Astrocyte (in vitro differentiated cells and primary cell): ENCODE measurements around the gene SVEP1. TPM values are rescaled to one million over a fixed set of nuclear protein-coding genes. Genes with fewer than 3 reads are reported as not detected.

ENCODE experiments used
- DNase-seq: peaks from one replicate; pipeline ENCODE4 v3.0.0-alpha.2; 2010; ENCODE audit warnings: low read depth
- FAIRE-seq: peaks from 2 replicates; lab custom pipeline; 2011; peaks lifted over from hg19 to GRCh38; lab: Jason Lieb, UNC
- H2AFZ ChIP-seq: 2 replicates; pipeline ENCODE4 v1.6.0; 2012; ENCODE audit warnings: low read depth, low read length, inconsistent platforms
- H3K27ac ChIP-seq: 2 replicates; pipeline ENCODE4 v1.5.1; 2011; ENCODE audit warnings: low read depth, low read length, inconsistent platforms
- H3K27me3 ChIP-seq: 2 replicates; pipeline ENCODE4 v1.6.0; 2011; ENCODE audit warnings: low read length, inconsistent platforms; ENCODE audit not compliant: insufficient read depth
- H3K36me3 ChIP-seq: 2 replicates; pipeline ENCODE4 v1.5.1; 2011; ENCODE audit warnings: low read length, inconsistent platforms; ENCODE audit not compliant: insufficient read depth
- H3K4me1 ChIP-seq: 2 replicates; pipeline ENCODE4 v1.5.1; 2011; ENCODE audit warnings: low read length, inconsistent platforms; ENCODE audit not compliant: insufficient read depth
- H3K4me2 ChIP-seq: 2 replicates; pipeline ENCODE4 v1.6.0; 2012; ENCODE audit warnings: low read length, inconsistent platforms
- H3K4me3 ChIP-seq: 2 replicates; pipeline ENCODE4 v1.5.1; 2011; ENCODE audit warnings: low read depth, mild to moderate bottlenecking, low read length, inconsistent platforms; ENCODE audit not compliant: insufficient read depth
- H3K79me2 ChIP-seq: 2 replicates; pipeline ENCODE4 v1.6.0; 2012; ENCODE audit warnings: mild to moderate bottlenecking, low read length, inconsistent platforms; ENCODE audit not compliant: insufficient read depth
- H3K9ac ChIP-seq: 2 replicates; pipeline ENCODE4 v1.6.0; 2012; ENCODE audit warnings: mild to moderate bottlenecking, low read length, inconsistent platforms
- H3K9me3 ChIP-seq: 2 replicates; pipeline ENCODE4 v1.5.1; 2012; ENCODE audit warnings: low read depth, mild to moderate bottlenecking, low read length, inconsistent platforms; ENCODE audit not compliant: insufficient read depth
- H4K20me1 ChIP-seq: 2 replicates; pipeline ENCODE4 v1.6.0; 2012; ENCODE audit warnings: low read length, inconsistent platforms; ENCODE audit not compliant: insufficient read depth
- H3K27ac Mint-ChIP-seq: one replicate; pipeline ENCODE4 v1.8.0; 2021; ENCODE audit warnings: mild to moderate bottlenecking, mixed read lengths; ENCODE audit not compliant: unreplicated experiment
- H3K27me3 Mint-ChIP-seq: one replicate; pipeline ENCODE4 v1.8.0; 2021; ENCODE audit warnings: low read depth, mixed read lengths; ENCODE audit not compliant: unreplicated experiment
- H3K36me3 Mint-ChIP-seq: one replicate; pipeline ENCODE4 v1.8.0; 2021; ENCODE audit warnings: low read depth, mixed read lengths; ENCODE audit not compliant: unreplicated experiment
- H3K4me1 Mint-ChIP-seq: one replicate; pipeline ENCODE4 v1.8.0; 2021; ENCODE audit warnings: low read depth, mixed read lengths; ENCODE audit not compliant: unreplicated experiment
- H3K4me3 Mint-ChIP-seq: one replicate; pipeline ENCODE4 v1.8.0; 2021; ENCODE audit warnings: mild to moderate bottlenecking, moderate library complexity, mixed read lengths; ENCODE audit not compliant: unreplicated experiment
- H3K9me3 Mint-ChIP-seq: one replicate; pipeline ENCODE4 v1.8.0; 2021; ENCODE audit warnings: mild to moderate bottlenecking, mixed read lengths; ENCODE audit not compliant: unreplicated experiment
- CTCF ChIP-seq: IDR thresholded peaks from 2 replicates; pipeline ENCODE4 v1.5.1; 2011; ENCODE audit warnings: low read depth, mild to moderate bottlenecking, inconsistent platforms, low read length, moderate library complexity; ENCODE audit not compliant: insufficient read depth
- EZH2 ChIP-seq: IDR thresholded peaks from 2 replicates; pipeline ENCODE4 v1.6.1; 2012; ENCODE audit warnings: mild to moderate bottlenecking, low read length, inconsistent platforms; ENCODE audit not compliant: insufficient read depth
- total RNA-seq: library from RNA; stranded (reverse); gene quantifications from 2 replicates; pipeline ENCODE4 v1.2.1, GENCODE V29; 2021

SVEP1 gene
- total RNA-seq, 1 donor from 2014 or later: 1.1 TPM

DNA sequence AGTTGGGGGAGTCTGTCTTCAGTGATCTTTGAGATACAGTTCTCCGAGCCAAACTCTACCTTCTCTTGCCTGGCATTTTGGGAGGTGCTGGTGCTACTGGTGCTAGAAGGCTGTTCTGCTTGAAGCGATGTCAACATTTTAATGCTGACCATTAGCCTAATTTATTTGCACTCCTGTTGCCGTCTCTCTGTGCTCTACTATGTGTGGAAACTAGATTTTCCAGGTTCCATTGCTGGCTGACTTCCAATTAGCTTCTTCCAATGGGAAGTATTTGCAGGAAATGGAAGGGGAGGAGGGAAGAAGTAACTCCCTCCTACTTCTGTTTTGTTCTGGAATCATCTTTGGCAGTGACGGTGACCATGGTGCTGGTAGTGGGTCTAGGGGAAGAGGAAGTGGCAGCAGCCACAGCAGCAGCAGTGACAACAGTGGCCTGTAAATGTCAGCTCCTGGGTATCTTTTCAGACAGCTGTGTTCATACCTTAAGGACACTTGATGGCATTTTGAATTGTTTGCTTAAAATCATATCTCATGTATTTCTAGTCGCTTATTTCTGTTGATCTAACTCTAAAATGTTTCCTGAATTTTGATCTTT is 249.8 kb downstream of the SVEP1 start:
- H3K27me3 Mint-ChIP-seq: peaks cover 2% of the 10 kb centered on the region
- no peaks in the 10 kb centered on the region for H3K9me3 Mint-ChIP-seq
- H3K36me3 Mint-ChIP-seq: no peaks in the 10 kb centered on the region
- no peaks in the 10 kb centered on the region for H3K9me3 ChIP-seq
- H2AFZ ChIP-seq: no peak overlapping the region
- no peak overlapping the region for H3K4me2 ChIP-seq
- H3K79me2 ChIP-seq: no peaks in the 10 kb centered on the region
- H3K4me3 Mint-ChIP-seq: no peak overlapping the region
- FAIRE-seq: no peak
- no peaks in the 10 kb centered on the region for H3K27me3 ChIP-seq
- TF ChIP-seq EZH2 (no peak), CTCF (no peak)
- no peaks in the 10 kb centered on the region for H3K36me3 ChIP-seq
- H3K4me1 Mint-ChIP-seq: no peaks in the 10 kb centered on the region
- no peak for DNase-seq
- no peak overlapping the region for H3K4me3 ChIP-seq
- no peaks in the 10 kb centered on the region for H3K4me1 ChIP-seq
- no peak overlapping the region for H3K27ac ChIP-seq
- no peak overlapping the region for H3K9ac ChIP-seq
- H3K27ac Mint-ChIP-seq: no peak overlapping the region
- no peaks in the 10 kb centered on the region for H4K20me1 ChIP-seq

DNA sequence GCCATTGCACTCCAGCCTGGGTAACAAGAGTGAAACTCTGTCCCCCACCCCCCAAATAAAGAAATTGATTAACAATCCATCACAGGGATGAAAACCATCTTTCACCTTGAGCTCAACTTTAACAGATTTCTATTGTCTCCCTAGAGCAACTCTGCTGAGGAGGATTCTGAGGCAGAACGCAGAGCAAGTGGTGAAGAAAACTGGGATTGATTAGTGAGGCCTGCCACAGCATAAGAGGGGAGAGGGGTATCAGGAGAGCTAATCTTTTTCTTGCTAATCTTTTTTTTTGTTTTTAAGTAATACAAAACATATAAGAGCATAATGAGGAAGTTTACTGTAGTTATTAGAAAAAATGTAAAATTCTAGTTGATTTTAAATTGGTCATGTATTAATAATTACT is 250.8 kb downstream of the SVEP1 start:
- H3K4me1 Mint-ChIP-seq: no peaks in the 10 kb centered on the region
- TF ChIP-seq CTCF: no peak
- no peak for TF ChIP-seq EZH2
- DNase-seq (no peak), FAIRE-seq (no peak)
- H3K36me3 ChIP-seq: no peaks in the 10 kb centered on the region
- H3K9me3 ChIP-seq: no peaks in the 10 kb centered on the region
- no peak overlapping the region for H3K4me3 ChIP-seq
- H3K27me3 ChIP-seq: no peaks in the 10 kb centered on the region
- H2AFZ ChIP-seq: no peak overlapping the region
- no peaks in the 10 kb centered on the region for H3K79me2 ChIP-seq
- H3K4me2 ChIP-seq: no peak overlapping the region
- H3K27me3 Mint-ChIP-seq: peaks cover 2% of the 10 kb centered on the region
- H4K20me1 ChIP-seq: no peaks in the 10 kb centered on the region
- H3K36me3 Mint-ChIP-seq: no peaks in the 10 kb centered on the region
- no peaks in the 10 kb centered on the region for H3K9me3 Mint-ChIP-seq
- no peak overlapping the region for H3K27ac ChIP-seq
- no peak overlapping the region for H3K27ac Mint-ChIP-seq
- H3K4me3 Mint-ChIP-seq: no peak overlapping the region
- H3K4me1 ChIP-seq: no peaks in the 10 kb centered on the region
- no peak overlapping the region for H3K9ac ChIP-seq

DNA sequence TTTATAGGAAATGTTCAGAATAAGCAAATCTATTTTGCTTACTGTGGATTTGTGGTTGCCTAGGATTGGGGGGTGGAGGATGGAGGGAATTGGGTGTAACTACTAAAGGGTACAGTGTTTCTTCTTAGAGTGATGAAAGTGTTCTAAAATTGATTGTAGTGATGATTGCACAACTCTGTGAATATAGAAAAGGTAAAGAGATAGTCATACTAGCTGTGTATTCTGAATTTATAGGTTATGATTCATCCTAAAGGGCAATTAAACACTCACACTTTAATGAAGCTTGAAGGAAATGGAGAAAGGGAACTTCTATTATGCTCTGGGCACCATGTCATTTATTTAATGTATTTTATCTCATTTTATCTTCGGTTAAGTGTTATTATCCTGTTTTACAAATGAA is 251.8 kb downstream of the SVEP1 start:
- Histone ChIP-seq H3K79me2 (no peaks in the 10 kb centered on the region), H3K27me3 (no peaks in the 10 kb centered on the region), H2AFZ (no peak overlapping the region), H3K9me3 (no peaks in the 10 kb centered on the region), H3K36me3 (no peaks in the 10 kb centered on the region), H3K4me1 (no peaks in the 10 kb centered on the region), H3K27ac (no peak overlapping the region), H3K4me2 (no peak overlapping the region), H3K9ac (no peak overlapping the region), H3K4me3 (no peak overlapping the region), H4K20me1 (no peaks in the 10 kb centered on the region)
- Mint-ChIP-seq H3K4me3 (no peak overlapping the region), H3K36me3 (no peaks in the 10 kb centered on the region), H3K9me3 (peaks cover 2% of the 10 kb centered on the region), H3K27me3 (peaks cover 2% of the 10 kb centered on the region), H3K27ac (no peak overlapping the region), H3K4me1 (no peaks in the 10 kb centered on the region)
- TF ChIP-seq EZH2 (no peak), CTCF (no peak)
- FAIRE-seq (no peak), DNase-seq (no peak)
